ENCODE measurements around the gene COL9A3.

DNA sequence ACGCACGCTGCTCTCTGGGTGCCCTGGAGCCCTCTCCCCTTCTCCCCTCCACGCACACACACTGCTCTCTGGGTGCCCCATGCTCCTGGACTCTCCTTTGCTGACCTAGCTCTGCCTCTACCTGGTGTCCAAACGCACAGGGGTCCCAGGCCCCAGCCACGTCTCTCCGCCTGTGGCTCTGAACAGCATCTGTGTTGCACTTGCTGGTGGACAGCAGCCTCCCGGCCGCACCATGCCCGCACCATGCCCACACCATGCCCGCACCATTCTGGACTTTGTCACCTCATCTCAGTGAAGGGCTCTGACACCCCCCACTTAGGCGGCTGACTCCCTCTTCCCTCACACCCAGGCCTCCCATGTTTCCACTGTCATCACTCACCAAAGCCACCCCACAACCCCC, 23.0 kb downstream of the COL9A3 start:
- TF ChIP-seq, protein P1, sequence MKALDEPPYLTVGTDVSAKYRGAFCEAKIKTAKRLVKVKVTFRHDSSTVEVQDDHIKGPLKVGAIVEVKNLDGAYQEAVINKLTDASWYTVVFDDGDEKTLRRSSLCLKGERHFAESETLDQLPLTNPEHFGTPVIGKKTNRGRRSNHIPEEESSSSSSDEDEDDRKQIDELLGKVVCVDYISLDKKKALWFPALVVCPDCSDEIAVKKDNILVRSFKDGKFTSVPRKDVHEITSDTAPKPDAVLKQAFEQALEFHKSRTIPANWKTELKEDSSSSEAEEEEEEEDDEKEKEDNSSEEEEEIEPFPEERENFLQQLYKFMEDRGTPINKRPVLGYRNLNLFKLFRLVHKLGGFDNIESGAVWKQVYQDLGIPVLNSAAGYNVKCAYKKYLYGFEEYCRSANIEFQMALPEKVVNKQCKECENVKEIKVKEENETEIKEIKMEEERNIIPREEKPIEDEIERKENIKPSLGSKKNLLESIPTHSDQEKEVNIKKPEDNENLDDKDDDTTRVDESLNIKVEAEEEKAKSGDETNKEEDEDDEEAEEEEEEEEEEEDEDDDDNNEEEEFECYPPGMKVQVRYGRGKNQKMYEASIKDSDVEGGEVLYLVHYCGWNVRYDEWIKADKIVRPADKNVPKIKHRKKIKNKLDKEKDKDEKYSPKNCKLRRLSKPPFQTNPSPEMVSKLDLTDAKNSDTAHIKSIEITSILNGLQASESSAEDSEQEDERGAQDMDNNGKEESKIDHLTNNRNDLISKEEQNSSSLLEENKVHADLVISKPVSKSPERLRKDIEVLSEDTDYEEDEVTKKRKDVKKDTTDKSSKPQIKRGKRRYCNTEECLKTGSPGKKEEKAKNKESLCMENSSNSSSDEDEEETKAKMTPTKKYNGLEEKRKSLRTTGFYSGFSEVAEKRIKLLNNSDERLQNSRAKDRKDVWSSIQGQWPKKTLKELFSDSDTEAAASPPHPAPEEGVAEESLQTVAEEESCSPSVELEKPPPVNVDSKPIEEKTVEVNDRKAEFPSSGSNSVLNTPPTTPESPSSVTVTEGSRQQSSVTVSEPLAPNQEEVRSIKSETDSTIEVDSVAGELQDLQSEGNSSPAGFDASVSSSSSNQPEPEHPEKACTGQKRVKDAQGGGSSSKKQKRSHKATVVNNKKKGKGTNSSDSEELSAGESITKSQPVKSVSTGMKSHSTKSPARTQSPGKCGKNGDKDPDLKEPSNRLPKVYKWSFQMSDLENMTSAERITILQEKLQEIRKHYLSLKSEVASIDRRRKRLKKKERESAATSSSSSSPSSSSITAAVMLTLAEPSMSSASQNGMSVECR (CRISPR knock-in tag; IDR thresholded peaks at IDR 0.05; ENCODE audit: borderline replicate concordance), result no peak
- TF ChIP-seq, protein P2, sequence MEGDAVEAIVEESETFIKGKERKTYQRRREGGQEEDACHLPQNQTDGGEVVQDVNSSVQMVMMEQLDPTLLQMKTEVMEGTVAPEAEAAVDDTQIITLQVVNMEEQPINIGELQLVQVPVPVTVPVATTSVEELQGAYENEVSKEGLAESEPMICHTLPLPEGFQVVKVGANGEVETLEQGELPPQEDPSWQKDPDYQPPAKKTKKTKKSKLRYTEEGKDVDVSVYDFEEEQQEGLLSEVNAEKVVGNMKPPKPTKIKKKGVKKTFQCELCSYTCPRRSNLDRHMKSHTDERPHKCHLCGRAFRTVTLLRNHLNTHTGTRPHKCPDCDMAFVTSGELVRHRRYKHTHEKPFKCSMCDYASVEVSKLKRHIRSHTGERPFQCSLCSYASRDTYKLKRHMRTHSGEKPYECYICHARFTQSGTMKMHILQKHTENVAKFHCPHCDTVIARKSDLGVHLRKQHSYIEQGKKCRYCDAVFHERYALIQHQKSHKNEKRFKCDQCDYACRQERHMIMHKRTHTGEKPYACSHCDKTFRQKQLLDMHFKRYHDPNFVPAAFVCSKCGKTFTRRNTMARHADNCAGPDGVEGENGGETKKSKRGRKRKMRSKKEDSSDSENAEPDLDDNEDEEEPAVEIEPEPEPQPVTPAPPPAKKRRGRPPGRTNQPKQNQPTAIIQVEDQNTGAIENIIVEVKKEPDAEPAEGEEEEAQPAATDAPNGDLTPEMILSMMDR (IDR thresholded peaks at IDR 0.05), result no peak
- TF ChIP-seq JUN (CRISPR knock-in tag; IDR thresholded peaks at IDR 0.05) (no peak), ZNF263 (CRISPR knock-in tag; IDR thresholded peaks at IDR 0.05; ENCODE audit: low read depth) (no peak), ELF4 (CRISPR knock-in tag; IDR thresholded peaks at IDR 0.05; ENCODE audit: low read depth) (no peak)
- TF ChIP-seq, protein P3, sequence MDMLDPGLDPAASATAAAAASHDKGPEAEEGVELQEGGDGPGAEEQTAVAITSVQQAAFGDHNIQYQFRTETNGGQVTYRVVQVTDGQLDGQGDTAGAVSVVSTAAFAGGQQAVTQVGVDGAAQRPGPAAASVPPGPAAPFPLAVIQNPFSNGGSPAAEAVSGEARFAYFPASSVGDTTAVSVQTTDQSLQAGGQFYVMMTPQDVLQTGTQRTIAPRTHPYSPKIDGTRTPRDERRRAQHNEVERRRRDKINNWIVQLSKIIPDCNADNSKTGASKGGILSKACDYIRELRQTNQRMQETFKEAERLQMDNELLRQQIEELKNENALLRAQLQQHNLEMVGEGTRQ (CRISPR knock-in tag; IDR thresholded peaks at IDR 0.05), result no peak
- TF ChIP-seq, protein P4, sequence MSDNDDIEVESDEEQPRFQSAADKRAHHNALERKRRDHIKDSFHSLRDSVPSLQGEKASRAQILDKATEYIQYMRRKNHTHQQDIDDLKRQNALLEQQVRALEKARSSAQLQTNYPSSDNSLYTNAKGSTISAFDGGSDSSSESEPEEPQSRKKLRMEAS (CRISPR knock-in tag; IDR thresholded peaks at IDR 0.05), result no peak
- TF ChIP-seq, protein P5, sequence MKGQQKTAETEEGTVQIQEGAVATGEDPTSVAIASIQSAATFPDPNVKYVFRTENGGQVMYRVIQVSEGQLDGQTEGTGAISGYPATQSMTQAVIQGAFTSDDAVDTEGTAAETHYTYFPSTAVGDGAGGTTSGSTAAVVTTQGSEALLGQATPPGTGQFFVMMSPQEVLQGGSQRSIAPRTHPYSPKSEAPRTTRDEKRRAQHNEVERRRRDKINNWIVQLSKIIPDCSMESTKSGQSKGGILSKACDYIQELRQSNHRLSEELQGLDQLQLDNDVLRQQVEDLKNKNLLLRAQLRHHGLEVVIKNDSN (CRISPR knock-in tag; IDR thresholded peaks at IDR 0.05), result no peak

Data from WTC11 (cell line).